Tibial nerve (tissue), 4 donors: ENCODE measurements around the gene NUSAP1. TPM values are rescaled to one million over a fixed set of nuclear protein-coding genes. Genes with fewer than 3 reads are reported as not detected.

ENCODE experiments used
- DNase-seq, 2 donors: peaks; one replicate each; pipeline ENCODE4 v3.0.0-alpha.2; 2019; ENCODE audit warnings: low spot score in 2 of 2
- H3K27ac ChIP-seq, 4 donors: fragments of 200-600 bp; sonication (generic) in 3 of 4; one replicate each; pipeline ENCODE4 v1.5.1; 2017 to 2019; ENCODE audit warnings: mild to moderate bottlenecking in 1 of 4
- H3K27me3 ChIP-seq, 2 donors: fragments of 200-600 bp; sonication (generic) in 1 of 2; one replicate each; pipeline versions ENCODE4 v1.5.1 to v1.6.0; 2017 to 2019
- H3K36me3 ChIP-seq, 3 donors: fragments of 200-600 bp; sonication (generic); one replicate each; pipeline ENCODE4 v1.5.1; 2018 to 2019
- H3K4me1 ChIP-seq, 4 donors: fragments of 200-600 bp; sonication (generic) in 3 of 4; one replicate each; pipeline ENCODE4 v1.5.1; 2017 to 2019
- H3K4me3 ChIP-seq, 4 donors: fragments of 200-600 bp; sonication (generic) in 3 of 4; one replicate each; pipeline ENCODE4 v1.5.1; 2017 to 2019; ENCODE audit warnings: mild to moderate bottlenecking in 1 of 4, moderate library complexity in 1 of 4
- H3K9me3 ChIP-seq, 4 donors: fragments of 200-600 bp; sonication (generic) in 3 of 4; one replicate each; pipeline ENCODE4 v1.5.1; 2017 to 2019
- EP300 ChIP-seq, 2 donors: sonication (generic); formaldehyde crosslinking; IDR thresholded peaks; one replicate each; pipeline ENCODE4 v1.6.1; 2017; ENCODE audit warnings: antibody characterized with exemption in 2 of 2, mild to moderate bottlenecking in 1 of 2
- POLR2A ChIP-seq, 2 donors: fragments of 450-650 bp; IDR thresholded peaks; one replicate each; pipeline ENCODE4 v1.6.1; 2017; ENCODE audit warnings: antibody characterized with exemption in 2 of 2, mild to moderate bottlenecking in 2 of 2, moderate library complexity in 2 of 2
- WGBS, 2 donors: methylation state at CpG; one replicate each; pipeline ENCODE4 v1.1.5; 2018; 5-methylcytosine and 5-hydroxymethylcytosine counted together
- total RNA-seq, 4 donors: library from RNA; depleted of rRNA; stranded (reverse); fragments of >200 nt; gene quantifications; one replicate each; pipeline ENCODE4 v1.1.0, GENCODE V29; 2016
- TF ChIP-seq, protein P1 (sequence below), 5 experiments: fragments of 200-600 bp in 3 of 5; fragments of 450-650 bp in 2 of 5; sonication (generic) in 3 of 5; IDR thresholded peaks; one replicate each; pipeline ENCODE4 v1.5.1; 2016 to 2019; ENCODE audit warnings: antibody characterized with exemption in 5 of 5, mild to moderate bottlenecking in 3 of 5, moderate library complexity in 2 of 5

Gene NUSAP1
- total RNA-seq, 4 donors from 2014 or later: 0.39 to 21.0 (median 2.5) TPM

DNA sequence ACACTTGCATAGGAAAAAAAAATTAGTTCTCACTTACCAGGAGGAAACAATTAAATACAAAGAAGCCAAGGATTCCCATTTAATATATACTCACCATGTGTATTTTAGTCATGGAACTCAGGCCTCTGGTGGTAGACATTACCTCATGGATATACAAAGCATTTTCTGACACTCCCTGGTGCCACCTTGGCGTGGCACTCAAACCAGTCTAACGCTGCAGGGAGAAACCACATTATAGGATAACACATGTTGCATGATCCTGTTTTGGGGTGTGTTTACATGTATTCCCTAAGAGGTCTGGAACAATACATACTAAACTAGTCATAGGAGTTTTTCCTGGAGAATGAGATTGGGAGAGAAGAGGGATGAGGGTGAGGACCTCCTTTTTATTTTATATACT lies 78.3 kb downstream of the NUSAP1 start:
- no peak for DNase-seq
- Histone ChIP-seq H3K4me3 (no peak overlapping the region), H3K9me3 (no peaks in the 10 kb centered on the region), H3K27me3 (no peaks in the 10 kb centered on the region), H3K36me3 (no peaks in the 10 kb centered on the region), H3K27ac (no peak overlapping the region), H3K4me1 (peaks cover 0 to 9% (median 5%) of the 10 kb centered on the region in 4 donors)
- 80 to 84% methylated on average over 2 of the region's 2 CpGs for WGBS, 2 donors
- TF ChIP-seq, protein P1, sequence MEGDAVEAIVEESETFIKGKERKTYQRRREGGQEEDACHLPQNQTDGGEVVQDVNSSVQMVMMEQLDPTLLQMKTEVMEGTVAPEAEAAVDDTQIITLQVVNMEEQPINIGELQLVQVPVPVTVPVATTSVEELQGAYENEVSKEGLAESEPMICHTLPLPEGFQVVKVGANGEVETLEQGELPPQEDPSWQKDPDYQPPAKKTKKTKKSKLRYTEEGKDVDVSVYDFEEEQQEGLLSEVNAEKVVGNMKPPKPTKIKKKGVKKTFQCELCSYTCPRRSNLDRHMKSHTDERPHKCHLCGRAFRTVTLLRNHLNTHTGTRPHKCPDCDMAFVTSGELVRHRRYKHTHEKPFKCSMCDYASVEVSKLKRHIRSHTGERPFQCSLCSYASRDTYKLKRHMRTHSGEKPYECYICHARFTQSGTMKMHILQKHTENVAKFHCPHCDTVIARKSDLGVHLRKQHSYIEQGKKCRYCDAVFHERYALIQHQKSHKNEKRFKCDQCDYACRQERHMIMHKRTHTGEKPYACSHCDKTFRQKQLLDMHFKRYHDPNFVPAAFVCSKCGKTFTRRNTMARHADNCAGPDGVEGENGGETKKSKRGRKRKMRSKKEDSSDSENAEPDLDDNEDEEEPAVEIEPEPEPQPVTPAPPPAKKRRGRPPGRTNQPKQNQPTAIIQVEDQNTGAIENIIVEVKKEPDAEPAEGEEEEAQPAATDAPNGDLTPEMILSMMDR (IDR thresholded peaks at IDR 0.05): no peak
- TF ChIP-seq EP300 (IDR thresholded peaks at IDR 0.05) (no peak), POLR2A (IDR thresholded peaks at IDR 0.05) (no peak)

DNA sequence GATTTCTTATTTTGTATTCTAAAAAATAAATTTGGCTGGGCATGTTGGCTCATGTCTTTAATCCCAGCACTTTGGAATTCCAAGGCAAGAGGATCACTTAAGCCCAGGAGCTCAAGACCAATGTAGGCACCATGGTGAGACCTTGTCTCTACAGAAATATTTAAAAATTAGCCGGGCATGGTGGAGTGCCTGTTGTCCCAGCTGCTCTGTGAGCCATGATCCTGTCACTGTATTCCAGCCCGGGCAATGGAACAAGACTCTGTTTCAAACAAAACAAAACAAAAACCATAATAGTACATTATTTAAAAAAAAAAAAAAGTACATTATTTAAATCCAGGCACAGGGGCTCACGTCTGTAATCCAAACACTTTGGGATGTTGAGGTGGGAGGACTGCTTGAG lies 78.8 kb downstream of the NUSAP1 start:
- no peaks in the 10 kb centered on the region for H3K27me3 ChIP-seq
- 79 to 84% methylated on average over 3 of the region's 3 CpGs for WGBS, 2 donors
- H3K27ac ChIP-seq: no peak overlapping the region
- no peak overlapping the region for H3K4me3 ChIP-seq
- DNase-seq: no peak
- no peaks in the 10 kb centered on the region for H3K36me3 ChIP-seq
- no peak for TF ChIP-seq EP300 (IDR thresholded peaks at IDR 0.05)
- TF ChIP-seq, protein P1 (IDR thresholded peaks at IDR 0.05): no peak
- no peak for TF ChIP-seq POLR2A (IDR thresholded peaks at IDR 0.05)
- no peaks in the 10 kb centered on the region for H3K9me3 ChIP-seq
- H3K4me1 ChIP-seq: peaks cover 0 to 13% (median 6%) of the 10 kb centered on the region in 4 donors

DNA sequence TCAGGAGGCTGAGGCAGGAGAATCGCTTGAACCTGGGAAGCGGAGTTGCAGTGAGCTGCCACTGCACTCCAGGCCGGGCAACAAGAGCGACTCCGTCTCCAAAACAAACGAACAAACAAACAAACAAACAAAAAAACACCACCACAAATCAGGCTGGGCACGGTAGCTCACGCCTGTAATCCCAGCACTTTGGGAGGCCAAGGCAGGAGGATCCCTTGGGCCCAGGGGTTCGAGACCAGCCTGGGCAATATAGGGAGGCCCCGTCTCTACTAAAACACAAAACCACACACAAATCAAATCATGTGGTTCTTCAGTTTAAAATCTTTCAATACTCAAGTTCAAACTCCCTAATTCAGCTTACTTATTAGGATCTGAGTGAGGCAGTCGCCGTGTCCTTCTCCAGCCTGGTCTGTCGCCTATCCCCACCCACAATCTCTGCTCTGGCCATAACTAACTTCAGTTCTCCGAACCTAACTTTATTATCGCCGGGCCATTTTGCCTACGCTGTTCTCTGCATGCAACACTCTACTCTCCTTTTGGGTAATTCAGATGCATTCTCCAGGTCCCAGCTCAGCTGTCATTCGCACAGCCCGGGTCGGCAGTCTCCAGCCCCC lies 83.6 kb downstream of the NUSAP1 start:
- peak overlapping the region; percentile 90 to 100 (median 96) for H3K4me3 ChIP-seq
- no peak for TF ChIP-seq POLR2A (IDR thresholded peaks at IDR 0.05)
- TF ChIP-seq EP300 (IDR thresholded peaks at IDR 0.05): no peak
- TF ChIP-seq, protein P1 (IDR thresholded peaks at IDR 0.05): no peak
- DNase-seq: no peak
- WGBS, 2 donors: 34% methylated on average over 20 of the region's 20 CpGs
- no peaks in the 10 kb centered on the region for H3K36me3 ChIP-seq
- peak overlapping the region; percentile 37 to 93 (median 88) for H3K27ac ChIP-seq
- H3K9me3 ChIP-seq: no peaks in the 10 kb centered on the region
- no peaks in the 10 kb centered on the region for H3K27me3 ChIP-seq
- peaks cover 0 to 46% (median 19%) of the 10 kb centered on the region in 4 donors for H3K4me1 ChIP-seq

DNA sequence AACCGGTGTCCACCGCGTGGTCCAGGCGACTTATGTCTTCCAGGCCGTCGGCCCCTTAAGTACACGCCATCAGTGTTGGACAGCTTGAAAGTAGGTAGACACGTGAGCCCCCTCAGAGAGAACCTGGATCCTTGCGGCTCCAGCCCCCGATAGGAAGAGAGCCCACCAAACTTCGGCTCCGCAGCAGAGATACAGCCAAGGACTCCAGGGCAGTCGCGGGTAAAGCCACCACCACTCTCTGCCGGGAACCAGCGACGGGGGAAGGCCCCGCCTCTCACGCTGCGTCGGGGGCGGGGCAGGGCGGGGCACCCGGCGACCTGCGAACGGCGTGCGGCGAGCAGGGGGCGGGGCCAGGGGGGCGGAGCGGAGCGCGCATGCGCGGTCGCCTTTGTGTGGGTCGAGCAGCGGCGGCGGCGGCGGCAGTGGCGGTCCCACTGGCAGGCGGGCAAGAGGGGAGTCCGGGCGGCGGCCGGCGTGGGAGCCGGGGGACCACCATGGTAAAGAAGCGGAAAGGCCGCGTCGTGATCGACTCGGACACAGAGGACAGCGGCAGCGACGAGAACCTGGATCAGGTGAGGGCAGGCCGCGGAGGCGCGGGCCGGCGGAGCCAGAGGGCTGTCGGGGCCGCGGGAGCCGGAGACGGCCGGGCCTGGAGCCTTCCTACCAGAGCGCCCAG lies 84.2 kb downstream of the NUSAP1 start, which contains the start of gene RTF1:
Gene RTF1, plus strand, starts transcription at position 354 of the 676 bp plus-strand sequence. Its CDS starts 21 bp downstream, at position 375.
- Histone ChIP-seq H3K4me1 (peaks cover 0 to 49% (median 19%) of the 10 kb centered on the region in 4 donors), H3K4me3 (peak within 1 kb of the TSS; percentile 90 to 100 (median 96)), H3K9me3 (no peaks in the 10 kb centered on the region), H3K27me3 (no peaks in the 10 kb centered on the region), H3K36me3 (no peaks in the 10 kb centered on the region), H3K27ac (peak within 1 kb of the TSS; percentile 37 to 93 (median 88))
- TF ChIP-seq, protein P1 (IDR thresholded peaks at IDR 0.05): no peak
- TF ChIP-seq POLR2A (IDR thresholded peaks at IDR 0.05) (peak; percentile 52 to 78), EP300 (IDR thresholded peaks at IDR 0.05) (peak in 1 of 2 donors; percentile 78)
- peak; percentile 88 to 90 for DNase-seq
- 0% methylated on average over 4 to 23 of the region's 74 CpGs for WGBS, 2 donors
